Activated naive CD4-positive, alpha-beta T cell treated with anti-CD3 and anti-CD28 coated beads, Interleukin-2, amount 50 U/mL, for 72 hours (primary cell): ENCODE data around the gene UFD1. TPM values are rescaled to one million over a fixed set of nuclear protein-coding genes. Genes with fewer than 3 reads are reported as not detected.
A peak's percentile ranks its signal among the peaks of the same experiment; 100 is the strongest.

Source experiments
- ATAC-seq, 2 donors: fragments of 150-1000 bp; cut with Tn5 transposase; 2 replicates each; pipeline ENCODE4 v1.10.0; 2021; ENCODE audit warnings: mild to moderate bottlenecking in 2 of 2, moderate library complexity in 2 of 2
- DNase-seq, 2 donors: peaks; one replicate each; pipeline ENCODE4 v3.0.0; 2021 to 2022; ENCODE audit warnings: low spot score in 2 of 2
- H3K27ac Mint-ChIP-seq, 2 donors: one replicate each; pipeline ENCODE4 v1.8.0; 2022; ENCODE audit warnings: mild to moderate bottlenecking in 2 of 2, mixed read lengths in 2 of 2
- H3K36me3 Mint-ChIP-seq, 2 donors: one replicate each; pipeline ENCODE4 v1.8.0; 2022; ENCODE audit warnings: mixed read lengths in 2 of 2
- H3K9me3 Mint-ChIP-seq, 2 donors: one replicate each; pipeline ENCODE4 v1.8.0; 2022; ENCODE audit warnings: mixed read lengths in 2 of 2
- total RNA-seq, 2 donors: library from RNA; stranded (reverse); gene quantifications; one replicate each; pipeline ENCODE4 v1.2.3, GENCODE V29; 2022

UFD1 gene
- total RNA-seq, 2 donors from 2014 or later, result 81.7 to 136 TPM

GRCh38 chr22:19519041-19519926 lies 40.3 kb upstream of the UFD1 start:
- DNase-seq, result no peak
- no peak for ATAC-seq
- Mint-ChIP-seq H3K9me3 (no peaks in the 10 kb centered on the region), H3K36me3 (peaks cover 5 to 23% of the 10 kb centered on the region in 2 donors), H3K27ac (no peak overlapping the region)

GRCh38 chr22:19518635-19519034 lies 39.6 kb upstream of the UFD1 start:
- Mint-ChIP-seq H3K9me3 (no peaks in the 10 kb centered on the region), H3K27ac (no peak overlapping the region), H3K36me3 (peaks cover 12 to 29% of the 10 kb centered on the region in 2 donors)
- DNase-seq (no peak), ATAC-seq (no peak)

- Mint-ChIP-seq H3K27ac (no peak overlapping the region), H3K9me3 (no peaks in the 10 kb centered on the region), H3K36me3 (peaks cover 18 to 35% of the 10 kb centered on the region in 2 donors)
- ATAC-seq (no peak), DNase-seq (no peak)
Measured at GRCh38 chr22:19517919-19518611, 39.1 kb upstream of the UFD1 start.

- no peak overlapping the region for H3K27ac Mint-ChIP-seq
- H3K9me3 Mint-ChIP-seq, result peaks cover 0 to 5% of the 10 kb centered on the region in 2 donors
- H3K36me3 Mint-ChIP-seq, result peaks cover 27 to 43% of the 10 kb centered on the region in 2 donors
- DNase-seq (no peak), ATAC-seq (no peak)
Measured at GRCh38 chr22:19517171-19517500, 38.1 kb upstream of the UFD1 start.

- Mint-ChIP-seq H3K9me3 (peaks cover 0 to 5% of the 10 kb centered on the region in 2 donors), H3K36me3 (peaks cover 32 to 48% of the 10 kb centered on the region in 2 donors), H3K27ac (no peak overlapping the region)
- DNase-seq, result no peak
- no peak for ATAC-seq
Measured at GRCh38 chr22:19516378-19517170, 37.6 kb upstream of the UFD1 start.

- peak overlapping the region in 1 of 2 donors; percentile 87 for H3K27ac Mint-ChIP-seq
- DNase-seq (no peak), ATAC-seq (no peak)
- peaks cover 0 to 5% of the 10 kb centered on the region in 2 donors for H3K9me3 Mint-ChIP-seq
- peaks cover 40 to 49% of the 10 kb centered on the region in 2 donors for H3K36me3 Mint-ChIP-seq
Measured at GRCh38 chr22:19515654-19516377, 36.8 kb upstream of the UFD1 start.

GRCh38 chr22:19514831-19515565 lies 36.0 kb upstream of the UFD1 start:
- H3K36me3 Mint-ChIP-seq, result peaks cover 43 to 49% of the 10 kb centered on the region in 2 donors
- peak overlapping the region in 1 of 2 donors; percentile 87 for H3K27ac Mint-ChIP-seq
- peaks cover 0 to 5% of the 10 kb centered on the region in 2 donors for H3K9me3 Mint-ChIP-seq
- peak in 1 of 2 donors; percentile 18 for ATAC-seq
- DNase-seq, result no peak

GRCh38 chr22:19513823-19514222 lies 34.8 kb upstream of the UFD1 start:
- DNase-seq (no peak), ATAC-seq (no peak)
- Mint-ChIP-seq H3K27ac (peak overlapping the region in 1 of 2 donors; percentile 11), H3K36me3 (peaks cover 54 to 55% of the 10 kb centered on the region in 2 donors), H3K9me3 (peaks cover 0 to 5% of the 10 kb centered on the region in 2 donors)

GRCh38 chr22:19510919-19511341 lies 31.9 kb upstream of the UFD1 start:
- Mint-ChIP-seq H3K36me3 (peaks cover 50 to 66% of the 10 kb centered on the region in 2 donors), H3K9me3 (peaks cover 0 to 5% of the 10 kb centered on the region in 2 donors), H3K27ac (no peak overlapping the region)
- ATAC-seq, result no peak
- no peak for DNase-seq

GRCh38 chr22:19509923-19510322 lies 30.9 kb upstream of the UFD1 start:
- peaks cover 0 to 5% of the 10 kb centered on the region in 2 donors for H3K9me3 Mint-ChIP-seq
- DNase-seq (no peak), ATAC-seq (no peak)
- peak overlapping the region in 1 of 2 donors; percentile 46 for H3K27ac Mint-ChIP-seq
- peaks cover 49 to 76% of the 10 kb centered on the region in 2 donors for H3K36me3 Mint-ChIP-seq

- ATAC-seq (no peak), DNase-seq (no peak)
- Mint-ChIP-seq H3K36me3 (peaks cover 41 to 69% of the 10 kb centered on the region in 2 donors), H3K9me3 (peaks cover 0 to 5% of the 10 kb centered on the region in 2 donors), H3K27ac (no peak overlapping the region)
Measured at GRCh38 chr22:19509191-19509590, 30.2 kb upstream of the UFD1 start.

GRCh38 chr22:19508024-19508776 lies 29.2 kb upstream of the UFD1 start:
- no peak overlapping the region for H3K27ac Mint-ChIP-seq
- peaks cover 34 to 69% of the 10 kb centered on the region in 2 donors for H3K36me3 Mint-ChIP-seq
- ATAC-seq, result no peak
- H3K9me3 Mint-ChIP-seq, result peaks cover 0 to 5% of the 10 kb centered on the region in 2 donors
- no peak for DNase-seq

GRCh38 chr22:19507534-19507861 lies 28.5 kb upstream of the UFD1 start:
- DNase-seq (no peak), ATAC-seq (no peak)
- Mint-ChIP-seq H3K9me3 (peaks cover 0 to 3% of the 10 kb centered on the region in 2 donors), H3K36me3 (peaks cover 30 to 63% of the 10 kb centered on the region in 2 donors), H3K27ac (no peak overlapping the region)

- H3K27ac Mint-ChIP-seq, result peak overlapping the region; percentile 57 to 71
Measured at GRCh38 chr22:19506212-19506611, 27.2 kb upstream of the UFD1 start.

GRCh38 chr22:19505735-19506126 lies 26.7 kb upstream of the UFD1 start:
- Mint-ChIP-seq H3K27ac (peak overlapping the region; percentile 55 to 71), H3K9me3 (no peaks in the 10 kb centered on the region), H3K36me3 (peaks cover 21 to 45% of the 10 kb centered on the region in 2 donors)
- DNase-seq (no peak), ATAC-seq (peak in 1 of 2 donors; percentile 33)

More at GRCh38 chr22:19506212-19506611, 27.2 kb upstream of the UFD1 start:
- Mint-ChIP-seq H3K9me3 (no peaks in the 10 kb centered on the region), H3K36me3 (peaks cover 21 to 50% of the 10 kb centered on the region in 2 donors)
- no peak for DNase-seq
- ATAC-seq, result peak in 1 of 2 donors; percentile 39
